OCI-LY1 (cell line): Measurements from ENCODE around the gene CNTNAP2.

Experiments
- H2AFZ ChIP-seq: fragments of 200-600 bp; sonication (generic), shearing (Covaris generic); 2 replicates; pipeline ENCODE4 v1.6.0; 2014; ENCODE audit warnings: antibody characterized with exemption, mild to moderate bottlenecking, low read length
- H3F3A ChIP-seq: fragments of 200-600 bp; sonication (generic), shearing (Covaris generic); 2 replicates; pipeline ENCODE4 v1.6.0; 2014; ENCODE audit warnings: mild to moderate bottlenecking, antibody characterized with exemption, low read length, moderate library complexity; ENCODE audit not compliant: insufficient read depth
- H3K27ac ChIP-seq: fragments of 200-600 bp; sonication (generic); 2 replicates; pipeline ENCODE4 v1.5.1; 2014; ENCODE audit warnings: low read length, mixed run types, mild to moderate bottlenecking, low read depth; ENCODE audit not compliant: poor library complexity, severe bottlenecking
- H3K27me3 ChIP-seq: fragments of 200-600 bp; sonication (generic); 2 replicates; pipeline ENCODE4 v1.6.0; 2014; ENCODE audit warnings: antibody characterized with exemption, mild to moderate bottlenecking, low read length, moderate library complexity; ENCODE audit not compliant: insufficient read depth
- H3K36me3 ChIP-seq: fragments of 200-600 bp; sonication (generic); 2 replicates; pipeline ENCODE4 v1.6.1; 2014; ENCODE audit warnings: mild to moderate bottlenecking, antibody characterized with exemption, low read length, moderate library complexity, mixed read lengths; ENCODE audit not compliant: insufficient read depth
- H3K4me1 ChIP-seq: fragments of 200-600 bp; sonication (generic); 2 replicates; pipeline ENCODE4 v1.5.1; 2014; ENCODE audit warnings: mild to moderate bottlenecking, low read length, moderate library complexity; ENCODE audit not compliant: insufficient read depth, severe bottlenecking
- H3K4me2 ChIP-seq: fragments of 200-600 bp; sonication (generic), shearing (Covaris generic); 2 replicates; pipeline ENCODE4 v1.6.1; 2014; ENCODE audit warnings: low read length
- H3K4me3 ChIP-seq: fragments of 200-600 bp; sonication (generic); 2 replicates; pipeline ENCODE4 v1.5.1; 2014; ENCODE audit warnings: low read length, low read depth, mild to moderate bottlenecking, mixed read lengths; ENCODE audit not compliant: poor library complexity, severe bottlenecking
- H3K79me2 ChIP-seq: fragments of 200-600 bp; shearing (Covaris generic); 2 replicates; pipeline ENCODE4 v1.6.1; 2016; ENCODE audit warnings: mixed run types, low read length, mixed read lengths; ENCODE audit not compliant: insufficient read depth
- H3K9ac ChIP-seq: fragments of 200-600 bp; sonication (generic), shearing (Covaris generic); 2 replicates; pipeline ENCODE4 v1.6.1; 2014; ENCODE audit warnings: mild to moderate bottlenecking, low read length, mixed read lengths
- H3K9me2 ChIP-seq: fragments of 200-600 bp; sonication (generic), shearing (Covaris generic); 2 replicates; pipeline ENCODE4 v1.6.1; 2014; ENCODE audit warnings: low read depth, mild to moderate bottlenecking, low read length, mixed read lengths
- H3K9me3 ChIP-seq: fragments of 200-600 bp; shearing (Covaris generic); 2 replicates; pipeline ENCODE4 v1.6.1; 2014; ENCODE audit warnings: low read length, mixed read lengths
- H4K20me1 ChIP-seq: fragments of 200-600 bp; sonication (generic), shearing (Covaris generic); 2 replicates; pipeline ENCODE4 v1.6.0; 2016; ENCODE audit warnings: mild to moderate bottlenecking, low read length; ENCODE audit not compliant: insufficient read depth
- CTCF ChIP-seq: fragments of 200-600 bp; sonication (generic), shearing (Covaris generic); IDR thresholded peaks from 2 replicates; pipeline ENCODE4 v1.5.1; 2017; ENCODE audit warnings: mild to moderate bottlenecking, antibody characterized with exemption, low read length, moderate library complexity, mixed read lengths
- EZH2 ChIP-seq: fragments of 200-600 bp; sonication (generic), shearing (Covaris generic); IDR thresholded peaks from 2 replicates; pipeline ENCODE4 v1.8.0; 2017; ENCODE audit warnings: borderline replicate concordance, mixed run types, mild to moderate bottlenecking, antibody characterized with exemption, low read length, moderate library complexity, mixed read lengths

The CNTNAP2 gene

GRCh38 chr7:148147438-148147837, 2030.8 kb downstream of the CNTNAP2 start:
- Histone ChIP-seq H3K9me2 (no peaks in the 10 kb centered on the region), H3K4me2 (no peak overlapping the region), H3K9ac (no peak overlapping the region), H2AFZ (no peak overlapping the region), H3K9me3 (no peaks in the 10 kb centered on the region), H3K27me3 (0 out of 2 replicates have a peak, but pooled peaks cover 4% of the 10 kb centered on the region), H3K4me3 (no peak overlapping the region), H3K27ac (no peak overlapping the region), H3K79me2 (no peaks in the 10 kb centered on the region), H4K20me1 (no peaks in the 10 kb centered on the region), H3K4me1 (no peaks in the 10 kb centered on the region), H3K36me3 (no peaks in the 10 kb centered on the region), H3F3A (no peaks in the 10 kb centered on the region)
- TF ChIP-seq CTCF (no peak), EZH2 (no peak)

- Histone ChIP-seq H3F3A (no peaks in the 10 kb centered on the region), H3K4me3 (no peak overlapping the region), H4K20me1 (no peaks in the 10 kb centered on the region), H3K9me3 (no peaks in the 10 kb centered on the region), H3K27ac (no peak overlapping the region), H3K79me2 (no peaks in the 10 kb centered on the region), H3K36me3 (no peaks in the 10 kb centered on the region), H3K9ac (no peak overlapping the region), H3K4me1 (no peaks in the 10 kb centered on the region), H3K4me2 (no peak overlapping the region), H2AFZ (no peak overlapping the region), H3K9me2 (no peaks in the 10 kb centered on the region), H3K27me3 (0 out of 2 replicates have a peak, but pooled peaks cover 4% of the 10 kb centered on the region)
- TF ChIP-seq CTCF (no peak), EZH2 (no peak)
These were observed 2031.9 kb downstream of the CNTNAP2 start for GRCh38 chr7:148148456-148148855.

- H3K27me3 ChIP-seq, result no peaks in the 10 kb centered on the region
- no peaks in the 10 kb centered on the region for H3F3A ChIP-seq
- no peak overlapping the region for H3K4me3 ChIP-seq
- H3K9ac ChIP-seq, result no peak overlapping the region
- no peak overlapping the region for H3K4me2 ChIP-seq
- H3K9me3 ChIP-seq, result no peaks in the 10 kb centered on the region
- no peaks in the 10 kb centered on the region for H3K36me3 ChIP-seq
- no peaks in the 10 kb centered on the region for H3K9me2 ChIP-seq
- no peaks in the 10 kb centered on the region for H3K79me2 ChIP-seq
- H4K20me1 ChIP-seq, result no peaks in the 10 kb centered on the region
- H2AFZ ChIP-seq, result no peak overlapping the region
- TF ChIP-seq EZH2 (no peak), CTCF (no peak)
- H3K27ac ChIP-seq, result no peak overlapping the region
- no peaks in the 10 kb centered on the region for H3K4me1 ChIP-seq
These were observed 2033.1 kb downstream of the CNTNAP2 start for GRCh38 chr7:148149730-148150129.
